Activated gamma-delta T cell treated with anti-CD3 and anti-CD28 coated beads, Interleukin-2, amount 50 U/mL, for 16 hours (primary cell): Measurements from ENCODE around the gene BMP4.

Experiments used
- DNase-seq: peaks from one replicate; pipeline ENCODE4 v3.0.0-alpha.2; 2020; ENCODE audit warnings: low read depth

BMP4 gene

GRCh38 chr14:53946404-53947093 is 10.1 kb downstream of the BMP4 start:
- DNase-seq = no peak

- no peak for DNase-seq
Observed at GRCh38 chr14:53946071-53946403, 10.6 kb downstream of the BMP4 start.

- DNase-seq = no peak
Observed at GRCh38 chr14:53943751-53944083, 12.9 kb downstream of the BMP4 start.

GRCh38 chr14:53942970-53943750 is 13.5 kb downstream of the BMP4 start:
- no peak for DNase-seq

GRCh38 chr14:53938136-53938837 is 18.3 kb downstream of the BMP4 start:
- no peak for DNase-seq

DNA sequence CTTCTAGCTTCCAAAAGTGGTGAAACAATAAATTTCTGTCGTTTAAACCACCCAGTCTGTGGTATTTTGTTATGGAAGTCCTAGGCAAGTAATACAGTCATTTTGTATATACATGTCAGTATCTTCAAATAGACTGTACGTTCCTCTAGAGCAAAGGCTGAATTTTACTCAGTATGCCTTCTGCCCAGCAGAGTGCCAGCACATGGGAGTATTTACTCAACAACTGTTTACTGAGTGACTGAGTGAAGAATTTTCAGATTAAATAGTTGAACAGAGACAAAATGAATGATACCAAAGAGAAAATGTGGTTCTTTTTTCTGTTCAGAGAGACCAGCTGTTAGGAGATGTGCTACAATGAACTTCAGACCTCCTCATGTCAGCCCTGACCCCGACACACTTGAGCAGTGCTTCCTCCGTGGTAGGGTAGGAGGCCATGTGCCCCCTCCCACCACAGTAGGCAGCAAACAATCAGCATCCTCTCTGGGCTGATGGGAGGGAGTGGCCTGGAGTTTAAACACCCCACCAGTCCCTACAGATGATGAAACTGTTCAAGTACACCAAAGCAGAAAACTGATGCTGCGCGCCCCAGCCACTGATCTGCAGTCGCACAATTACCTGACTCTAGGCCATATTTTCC is 21.7 kb downstream of the BMP4 start:
- no peak for DNase-seq

GRCh38 chr14:53932966-53933365 is 23.7 kb downstream of the BMP4 start:
- no peak for DNase-seq

- no peak for DNase-seq
Observed at GRCh38 chr14:53929871-53930715, 26.5 kb downstream of the BMP4 start.

DNA sequence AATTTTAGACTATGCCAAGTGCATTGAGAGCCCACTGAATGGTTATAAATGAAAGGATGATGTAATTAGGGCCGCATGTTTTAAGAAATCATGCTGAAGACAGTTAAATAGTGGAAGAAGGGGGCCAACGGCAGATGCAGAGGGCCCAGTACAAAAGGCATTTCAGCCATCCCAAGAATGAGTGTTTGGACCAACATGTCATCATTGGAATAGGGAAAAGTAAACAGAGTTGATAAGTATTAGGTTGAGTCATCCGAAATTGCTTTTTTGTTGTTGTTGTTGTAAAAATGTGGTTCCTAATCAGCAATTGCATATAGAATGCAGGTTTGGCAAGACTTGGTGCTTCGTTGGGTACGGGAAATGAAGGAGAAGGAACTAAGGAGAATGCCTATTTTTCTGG is 29.5 kb downstream of the BMP4 start:
- no peak for DNase-seq

GRCh38 chr14:53925201-53925766 is 31.3 kb downstream of the BMP4 start:
- no peak for DNase-seq

GRCh38 chr14:53924753-53925152 is 31.9 kb downstream of the BMP4 start:
- DNase-seq = no peak

DNA sequence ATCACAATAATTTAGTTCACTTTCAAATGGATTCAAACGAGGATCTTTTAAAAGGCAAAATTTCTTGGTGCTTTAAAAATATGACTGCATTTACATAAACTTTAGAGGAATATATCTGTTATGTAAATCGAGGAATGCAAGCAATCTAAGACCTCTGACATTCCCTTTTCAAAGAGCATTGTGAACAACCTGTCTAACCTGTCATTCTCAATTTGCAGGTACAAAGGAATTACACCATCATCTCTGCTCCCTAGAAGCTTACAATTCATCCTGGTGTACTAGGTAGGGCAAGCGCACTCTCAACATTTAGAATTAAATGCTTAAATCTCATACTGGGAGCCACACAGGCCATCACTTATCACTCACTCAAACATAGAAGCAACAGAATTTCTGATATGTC is 35.6 kb downstream of the BMP4 start:
- DNase-seq = no peak

- no peak for DNase-seq
Observed at GRCh38 chr14:53916239-53916638, 40.4 kb downstream of the BMP4 start.

DNA sequence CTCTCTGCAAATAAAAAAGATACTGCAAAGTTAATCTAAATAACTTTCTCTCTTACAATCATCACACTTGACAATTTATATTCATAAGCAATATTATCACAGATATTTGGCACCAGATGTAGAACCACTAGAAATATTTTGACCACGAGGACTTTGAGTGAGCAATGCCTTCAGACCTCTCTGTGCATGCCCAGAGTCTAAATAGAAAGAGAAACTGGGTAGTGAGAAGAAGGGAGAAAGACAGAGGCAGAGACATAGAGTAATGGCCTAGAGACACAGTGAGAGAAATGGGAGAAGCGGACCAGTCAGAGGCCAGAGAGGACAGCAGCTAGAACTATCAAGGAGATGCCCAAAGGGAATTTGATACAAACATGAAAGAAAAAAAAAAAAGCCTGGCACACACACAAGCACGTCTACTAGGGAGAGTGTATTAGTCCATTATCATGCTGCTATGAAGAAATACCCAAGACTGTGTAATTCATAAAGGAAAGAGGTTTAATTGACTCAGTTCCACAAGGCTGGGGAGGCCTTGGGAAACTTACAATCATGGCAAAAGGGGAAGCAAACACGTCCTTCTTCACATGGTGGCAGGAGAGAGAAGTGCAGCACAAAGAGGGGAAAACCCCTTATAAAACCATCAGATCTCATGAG is 41.1 kb downstream of the BMP4 start:
- DNase-seq = no peak

GRCh38 chr14:53912021-53912420 is 44.6 kb downstream of the BMP4 start:
- DNase-seq = no peak

GRCh38 chr14:53908416-53908815 is 48.2 kb downstream of the BMP4 start:
- DNase-seq = no peak

- DNase-seq = no peak
Observed at GRCh38 chr14:53902307-53902706, 54.3 kb downstream of the BMP4 start.

GRCh38 chr14:53900499-53900898 is 56.1 kb downstream of the BMP4 start:
- no peak for DNase-seq
